Umbilical cord (tissue), 2 donors: ENCODE results near the gene HDDC3. TPM values are rescaled to one million over a fixed set of nuclear protein-coding genes. Genes with fewer than 3 reads are reported as not detected.
A peak's percentile ranks its signal among the peaks of the same experiment; 100 is the strongest.
"Not testable (repeated sequence)": the region's sequence is repeated elsewhere in the genome, so short reads cannot be mapped to it uniquely, and the experiment has no call there.

Source experiments
- DNase-seq: peaks from one replicate; pipeline ENCODE4 v3.0.0-alpha.2; 2015; ENCODE audit warnings: low spot score
- total RNA-seq: library from RNA; depleted of rRNA; stranded (reverse); fragments of >200 nt; gene quantifications from one replicate; pipeline ENCODE4 v1.2.3, GENCODE V29; 2014; ENCODE audit warnings: low replicate concordance; ENCODE audit not compliant: insufficient read depth

HDDC3 gene
- total RNA-seq, 1 donor from 2014 or later: 11.3 TPM

DNA sequence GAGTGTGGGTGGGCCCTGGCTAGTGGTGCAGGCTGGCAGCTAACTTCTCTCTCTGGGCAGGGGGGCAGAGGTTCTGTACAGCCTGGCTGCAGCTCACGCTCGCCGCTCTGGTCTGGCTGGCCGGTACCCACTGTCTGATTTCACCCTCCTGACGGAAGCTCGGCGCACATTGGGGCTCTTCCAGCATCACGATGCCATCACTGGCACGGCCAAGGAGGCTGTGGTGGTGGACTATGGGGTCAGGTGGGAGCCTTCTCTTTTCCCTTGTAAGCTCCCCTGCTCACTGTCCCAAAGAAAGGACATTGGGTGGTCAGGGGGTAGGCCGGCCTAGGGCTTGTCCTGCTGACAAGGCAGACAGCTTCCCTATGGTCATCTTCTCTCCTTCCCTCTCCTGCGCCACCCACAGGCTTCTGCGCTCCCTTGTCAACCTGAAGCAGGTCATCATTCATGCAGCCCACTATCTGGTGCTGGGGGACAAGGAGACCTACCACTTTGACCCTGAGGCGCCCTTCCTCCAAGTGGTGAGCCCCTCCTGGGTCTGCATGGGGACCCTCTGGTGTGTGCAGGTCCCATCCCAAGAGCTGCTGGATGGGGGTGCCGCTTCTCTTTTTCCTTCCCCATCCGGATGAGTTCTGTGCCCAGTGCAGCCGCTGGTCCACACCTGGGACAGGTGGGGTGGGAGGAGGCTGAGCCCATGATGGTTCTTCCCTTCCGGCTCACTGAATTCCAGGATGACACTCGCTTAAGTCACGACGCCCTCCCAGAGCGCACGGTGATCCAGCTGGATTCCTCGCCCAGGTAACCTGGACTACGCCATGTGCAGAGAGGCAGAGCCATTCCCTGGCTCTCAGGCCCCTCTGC, 21.7 kb downstream of the HDDC3 start:
- no peak for DNase-seq

- no peak for DNase-seq
Measured at GRCh38 chr15:90909976-90910375, 22.4 kb downstream of the HDDC3 start.

DNA sequence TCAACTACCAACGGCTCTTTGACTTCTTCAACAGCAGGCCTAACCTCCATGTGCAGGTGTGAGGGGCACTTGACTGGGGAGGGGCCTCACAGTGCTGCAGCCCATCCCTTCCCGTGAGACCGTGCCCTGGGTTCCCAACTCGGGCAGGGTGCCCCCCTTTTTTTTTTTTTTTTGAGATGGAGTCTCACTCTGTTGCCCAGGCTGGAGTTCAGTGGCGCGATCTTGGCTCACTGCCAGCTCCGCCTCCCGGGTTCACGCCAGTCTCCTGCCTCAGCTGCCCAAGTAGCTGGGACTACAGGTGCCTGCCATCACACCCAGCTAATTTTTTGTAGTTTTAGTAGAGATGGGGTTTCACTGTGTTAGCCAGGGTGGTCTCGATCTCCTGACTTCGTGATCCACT, 22.9 kb downstream of the HDDC3 start:
- DNase-seq: not testable (repeated sequence)

DNA sequence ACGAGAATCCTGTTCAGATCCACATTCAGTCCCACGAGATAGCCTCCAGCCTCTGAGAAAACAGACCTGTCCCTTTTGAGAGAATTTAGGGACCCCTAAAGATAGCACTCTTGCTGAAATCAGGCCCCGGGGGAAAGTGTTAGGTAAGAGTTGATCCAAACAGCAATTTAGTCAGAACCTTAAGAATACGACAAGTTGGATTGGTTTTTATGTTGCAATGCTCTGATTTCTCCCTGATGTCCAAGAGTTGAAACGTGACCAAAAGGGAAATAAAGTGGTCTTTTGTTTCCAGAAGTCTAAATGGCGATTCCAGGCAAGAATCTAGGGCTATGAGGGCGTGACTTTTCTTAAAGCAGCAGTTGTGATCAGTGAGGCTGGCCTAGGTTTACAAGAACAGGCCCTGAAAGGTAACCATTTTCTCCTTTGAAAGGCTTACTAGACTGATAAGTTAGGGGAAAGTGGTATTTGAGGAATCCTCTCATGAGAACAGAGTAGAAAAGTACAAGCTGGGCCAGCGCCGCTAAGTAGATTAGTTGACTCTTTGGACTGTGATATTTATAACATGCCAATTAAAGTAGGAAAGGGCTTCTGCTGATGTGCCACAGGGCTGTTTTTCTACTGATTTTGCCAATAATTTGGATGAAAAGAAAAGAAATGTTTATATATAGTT, 24.4 kb downstream of the HDDC3 start:
- no peak for DNase-seq

DNA sequence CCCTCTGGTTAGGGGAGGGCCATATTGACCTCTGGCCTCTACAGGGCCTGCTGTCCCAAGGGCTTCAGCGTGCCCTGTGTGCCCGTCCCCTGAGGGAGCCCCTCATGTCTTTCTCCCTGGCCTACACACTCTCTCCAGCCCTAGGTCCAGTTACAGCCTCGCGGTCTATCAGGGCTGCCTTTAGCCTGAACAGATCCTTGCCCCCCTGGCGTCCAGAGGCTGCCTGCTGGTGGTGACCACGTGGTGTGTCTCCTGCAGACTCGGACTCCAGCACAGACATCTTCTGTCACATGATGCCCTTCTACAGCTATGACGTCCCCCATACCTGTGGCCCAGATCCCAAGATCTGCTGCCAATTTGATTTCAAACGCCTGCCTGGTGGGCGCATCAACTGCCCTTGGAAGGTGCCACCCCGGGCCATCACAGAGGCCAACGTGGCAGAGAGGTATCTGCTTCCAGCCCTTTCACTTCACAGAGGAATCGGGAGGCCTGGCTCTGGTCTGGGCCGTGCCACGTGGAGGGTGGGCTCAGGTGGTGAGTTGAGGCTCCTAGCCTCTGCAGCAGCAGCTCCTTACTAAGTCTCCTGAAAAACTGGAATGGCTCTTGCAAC, 25.2 kb downstream of the HDDC3 start:
- no peak for DNase-seq

GRCh38 chr15:90906181-90906849, 26.0 kb downstream of the HDDC3 start:
- no peak for DNase-seq

DNA sequence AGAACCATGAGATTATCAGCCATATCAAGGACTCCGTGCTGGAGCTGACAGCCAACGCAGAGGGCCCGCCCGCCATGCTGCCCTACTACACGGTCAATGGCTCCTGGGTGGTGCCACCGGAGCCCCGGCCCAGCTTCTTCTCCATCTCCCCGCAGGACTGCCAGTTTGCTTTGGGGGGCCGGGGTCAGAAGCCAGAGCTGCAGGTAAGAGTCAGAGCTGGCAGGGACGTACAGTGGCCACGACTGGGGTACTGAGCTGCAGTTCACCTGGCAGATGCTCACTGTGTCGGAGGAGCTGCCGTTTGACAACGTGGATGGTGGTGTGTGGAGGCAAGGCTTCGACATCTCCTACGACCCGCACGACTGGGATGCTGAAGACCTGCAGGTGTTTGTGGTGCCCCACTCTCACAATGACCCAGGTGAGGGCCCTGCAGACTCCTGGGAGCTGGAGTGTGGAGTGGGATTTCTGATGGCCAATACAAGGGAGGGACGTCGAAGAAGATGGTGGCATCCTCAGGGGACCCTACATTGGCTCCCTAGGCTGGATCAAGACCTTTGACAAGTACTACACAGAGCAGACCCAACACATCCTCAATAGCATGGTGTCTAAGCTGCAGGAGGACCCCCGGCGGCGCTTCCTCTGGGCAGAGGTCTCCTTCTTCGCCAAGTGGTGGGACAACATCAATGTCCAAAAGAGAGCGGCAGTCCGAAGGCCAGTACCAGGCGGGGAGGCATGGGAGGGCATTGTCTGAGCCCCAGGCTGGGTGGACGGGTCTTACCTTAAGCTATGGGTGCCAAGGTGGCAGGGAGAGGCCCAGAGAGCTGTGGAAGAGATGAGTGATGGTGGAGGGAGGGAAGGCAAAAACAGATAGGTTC, 26.8 kb downstream of the HDDC3 start:
- no peak for DNase-seq

DNA sequence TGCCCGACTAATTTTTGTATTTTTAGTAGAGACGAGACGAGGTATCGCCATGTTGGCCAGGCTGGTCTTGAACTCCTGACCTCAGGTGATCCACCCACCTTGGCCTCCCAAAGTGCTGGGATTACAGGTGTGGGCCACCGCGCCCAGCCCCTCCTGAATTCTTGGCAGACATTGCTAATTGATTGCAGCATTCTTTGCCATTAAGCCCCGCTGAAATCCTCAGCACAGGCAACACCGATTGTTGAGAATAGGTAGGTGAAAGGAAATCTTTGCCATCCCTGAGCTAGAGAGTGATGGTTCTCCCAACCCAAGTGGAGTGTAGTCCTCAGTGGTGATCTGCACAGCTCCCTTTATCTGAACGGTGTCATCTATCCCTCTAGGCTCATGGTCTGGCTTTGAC, 27.6 kb downstream of the HDDC3 start:
- DNase-seq: no peak

- DNase-seq: no peak
Measured at GRCh38 chr15:90903733-90904536, 28.4 kb downstream of the HDDC3 start.

- DNase-seq: peak; percentile 60
Measured at GRCh38 chr15:90902840-90903732, 29.3 kb downstream of the HDDC3 start, which contains the start of gene MAN2A2. Gene MAN2A2, plus strand, starts transcription at chr15:90903302. Its CDS starts 906 bp downstream, at chr15:90904208.

- DNase-seq: peak; percentile 90
Measured at GRCh38 chr15:90902040-90902839, 30.1 kb downstream of the HDDC3 start.

- DNase-seq: peak; percentile 25
Measured at GRCh38 chr15:90901175-90902039, 30.9 kb downstream of the HDDC3 start.

DNA sequence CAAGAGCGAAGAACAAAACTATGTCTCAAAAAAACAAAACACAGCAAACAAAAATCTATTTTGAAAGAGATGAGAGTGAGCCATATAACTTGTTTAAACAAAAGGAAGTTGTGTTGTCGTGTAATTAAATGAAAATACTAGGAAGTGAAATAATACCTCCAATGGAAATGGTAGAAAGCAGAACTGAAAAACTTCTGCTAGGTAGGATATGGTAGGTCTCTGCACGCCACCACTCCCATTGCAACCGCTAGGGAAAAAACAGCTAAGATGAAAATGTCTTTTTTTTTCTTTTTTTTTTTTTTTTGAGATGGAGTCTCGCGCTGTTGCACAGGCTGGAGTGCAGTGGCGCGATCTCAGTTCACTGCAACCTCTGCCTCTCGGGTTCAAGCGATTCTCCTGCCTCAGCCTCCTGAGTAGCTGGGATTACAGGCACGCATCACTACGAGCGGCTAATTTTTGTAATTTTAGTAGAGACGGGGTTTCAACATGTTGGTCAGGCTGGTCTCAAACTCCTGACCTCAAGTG, 35.2 kb downstream of the HDDC3 start:
- DNase-seq: not testable (repeated sequence)

GRCh38 chr15:90895571-90896117, 36.7 kb downstream of the HDDC3 start:
- DNase-seq: no peak

GRCh38 chr15:90893175-90894090, 38.9 kb downstream of the HDDC3 start:
- no peak for DNase-seq
